Loucy (cell line): ENCODE data around the gene TTC21B.

ENCODE experiments used
- EZH2phosphoT487 ChIP-seq: fragments of 200-600 bp; IDR thresholded peaks from 2 replicates; pipeline ENCODE4 v1.6.1; 2018; ENCODE audit warnings: antibody characterized with exemption, mild to moderate bottlenecking, moderate library complexity, borderline replicate concordance
- TF ChIP-seq, protein P1 (sequence below): fragments of 200-600 bp; sonication (generic); conservative IDR thresholded peaks from 2 replicates; pipeline ENCODE4 v1.5.1; 2014; ENCODE audit warnings: mild to moderate bottlenecking, antibody characterized with exemption, low read length

DNA sequence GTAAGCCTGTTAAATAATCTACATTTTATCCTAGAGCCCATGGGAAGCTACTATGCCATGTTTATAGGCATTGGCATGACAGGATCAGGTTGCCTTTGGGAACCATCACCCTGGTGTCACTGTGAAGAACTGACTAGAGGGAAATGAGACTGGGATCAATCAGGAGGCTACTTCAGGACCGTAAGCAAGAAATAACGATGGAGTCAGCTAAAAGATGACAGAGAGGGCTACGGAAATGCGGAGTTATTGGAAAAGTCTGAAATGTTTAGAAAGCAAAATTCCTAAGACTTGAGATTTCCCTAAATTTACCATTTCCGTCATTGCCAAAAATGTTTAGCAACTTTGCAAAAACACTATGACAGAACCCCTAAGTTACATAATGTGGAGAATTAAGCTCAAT is 50.2 kb downstream of the TTC21B start:
- TF ChIP-seq EZH2phosphoT487: no peak
- TF ChIP-seq, protein P1, sequence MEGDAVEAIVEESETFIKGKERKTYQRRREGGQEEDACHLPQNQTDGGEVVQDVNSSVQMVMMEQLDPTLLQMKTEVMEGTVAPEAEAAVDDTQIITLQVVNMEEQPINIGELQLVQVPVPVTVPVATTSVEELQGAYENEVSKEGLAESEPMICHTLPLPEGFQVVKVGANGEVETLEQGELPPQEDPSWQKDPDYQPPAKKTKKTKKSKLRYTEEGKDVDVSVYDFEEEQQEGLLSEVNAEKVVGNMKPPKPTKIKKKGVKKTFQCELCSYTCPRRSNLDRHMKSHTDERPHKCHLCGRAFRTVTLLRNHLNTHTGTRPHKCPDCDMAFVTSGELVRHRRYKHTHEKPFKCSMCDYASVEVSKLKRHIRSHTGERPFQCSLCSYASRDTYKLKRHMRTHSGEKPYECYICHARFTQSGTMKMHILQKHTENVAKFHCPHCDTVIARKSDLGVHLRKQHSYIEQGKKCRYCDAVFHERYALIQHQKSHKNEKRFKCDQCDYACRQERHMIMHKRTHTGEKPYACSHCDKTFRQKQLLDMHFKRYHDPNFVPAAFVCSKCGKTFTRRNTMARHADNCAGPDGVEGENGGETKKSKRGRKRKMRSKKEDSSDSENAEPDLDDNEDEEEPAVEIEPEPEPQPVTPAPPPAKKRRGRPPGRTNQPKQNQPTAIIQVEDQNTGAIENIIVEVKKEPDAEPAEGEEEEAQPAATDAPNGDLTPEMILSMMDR: no peak
